K562 (cell line): Measurements from ENCODE around the gene ADGRF5.

Experiments used
- CAMTA2 ChIP-seq: fragments of 250-450 bp; sonication (Bioruptor Pico); conservative IDR thresholded peaks from 2 replicates; pipeline ENCODE4 v1.5.1; 2022
- CTCF ChIP-seq, 3 experiments: IDR thresholded peaks in 2 of 3; conservative IDR thresholded peaks in 1 of 3; 2 replicates each; pipeline ENCODE4 v1.5.1; 2011 to 2012; ENCODE audit warnings: low read length in 3 of 3, mild to moderate bottlenecking in 3 of 3, control low read depth in 2 of 3, improper control_type of control experiment in 1 of 3, inconsistent platforms in 1 of 3, low read depth in 1 of 3, mixed read lengths in 1 of 3, moderate library complexity in 1 of 3; ENCODE audit not compliant: insufficient read depth in 2 of 3
- EZH2 ChIP-seq: IDR thresholded peaks from 2 replicates; pipeline ENCODE4 v1.6.1; 2012; ENCODE audit warnings: low read depth, mild to moderate bottlenecking, inconsistent platforms, low read length, borderline replicate concordance
- HBP1 ChIP-seq: fragments of 450-650 bp; formaldehyde crosslinking; IDR thresholded peaks from 2 replicates; pipeline ENCODE4 v1.4.0; 2022; ENCODE audit warnings: missing genetic modification characterization
- KAT7 ChIP-seq: sonication (generic); formaldehyde crosslinking; IDR thresholded peaks from 2 replicates; pipeline ENCODE4 v1.8.0; 2022; ENCODE audit warnings: missing genetic modification reagents, mild to moderate bottlenecking, borderline replicate concordance
- TCF3 ChIP-seq: sonication (generic); formaldehyde crosslinking; IDR thresholded peaks from 2 replicates; pipeline ENCODE4 v1.4.0; 2020; ENCODE audit warnings: mild to moderate bottlenecking, missing genetic modification reagents
- THRAP3 ChIP-seq: fragments of 450-650 bp; IDR thresholded peaks from 2 replicates; pipeline ENCODE4 v1.6.1; 2016; ENCODE audit warnings: mild to moderate bottlenecking, inconsistent platforms, borderline replicate concordance
- USF1 ChIP-seq: sonication (generic); formaldehyde crosslinking; IDR thresholded peaks from 2 replicates; pipeline ENCODE4 v1.9.0; 2022; ENCODE audit warnings: mild to moderate bottlenecking, missing genetic modification reagents
- XRCC5 ChIP-seq: fragments of 200-400 bp; formaldehyde crosslinking; IDR thresholded peaks from 2 replicates; pipeline ENCODE4 v1.6.1; 2017; ENCODE audit warnings: low read depth, mild to moderate bottlenecking, low read length
- YY1 ChIP-seq, 3 experiments: IDR thresholded peaks; 2 replicates each; pipeline ENCODE4 v1.6.1; 2011; ENCODE audit warnings: low read length in 2 of 3, mild to moderate bottlenecking in 2 of 3, moderate library complexity in 2 of 3, borderline replicate concordance in 1 of 3, control low read depth in 1 of 3, low read depth in 1 of 3; ENCODE audit not compliant: insufficient read depth in 3 of 3, insufficient replicate concordance in 2 of 3, control insufficient read depth in 1 of 3, insufficient read length in 1 of 3; ENCODE audit errors: extremely low read depth in 1 of 3
- ZBTB33 ChIP-seq: sonication (generic); formaldehyde crosslinking; IDR thresholded peaks from 2 replicates; pipeline ENCODE4 v1.8.1; 2023; ENCODE audit warnings: mild to moderate bottlenecking, missing genetic modification reagents
- ZNF395 ChIP-seq: fragments of 200-800 bp; sonication (Bioruptor generic); IDR thresholded peaks from 2 replicates; pipeline ENCODE4 v1.6.1; 2017; ENCODE audit warnings: missing genetic modification characterization, missing compliant biosample characterization

- TF ChIP-seq KAT7 (CRISPR knock-in tag): no peak
- TF ChIP-seq CAMTA2 (CRISPR knock-in tag): no peak
- TF ChIP-seq THRAP3: no peak
- no peak for TF ChIP-seq EZH2
- no peak for TF ChIP-seq USF1 (CRISPR knock-in tag)
- no peak for TF ChIP-seq ZBTB33 (CRISPR knock-in tag)
- TF ChIP-seq CTCF (IDR thresholded peaks at IDR 0.05 in 2 of 3, conservative IDR thresholded peaks at IDR 0.05 in 1 of 3; ENCODE audit: insufficient read depth in 2 of 3, low read depth in 1 of 3, low read length in 3 of 3): no peak
- no peak for TF ChIP-seq ZNF395 (CRISPR knock-in tag)
- no peak for TF ChIP-seq TCF3 (CRISPR knock-in tag)
- no peak for TF ChIP-seq YY1 (IDR thresholded peaks at IDR 0.05; ENCODE audit: borderline replicate concordance in 1 of 3, control insufficient read depth in 1 of 3, extremely low read depth in 1 of 3, insufficient read depth in 3 of 3, insufficient read length in 1 of 3, insufficient replicate concordance in 2 of 3, low read depth in 1 of 3, low read length in 2 of 3)
- no peak for TF ChIP-seq HBP1 (CRISPR knock-in tag)
- no peak for TF ChIP-seq XRCC5
Measured at GRCh38 chr6:46954837-46955451, 33.2 kb upstream of the ADGRF5 start.
